Limb (tissue), 2 donors: ENCODE results near the gene NAV1.
"Not testable (repeated sequence)": the region's sequence is repeated elsewhere in the genome, so short reads cannot be mapped to it uniquely, and the experiment has no call there.

Experiments
- DNase-seq, 2 donors: peaks; one replicate each; pipeline ENCODE4 v3.0.0-alpha.2; 2016; ENCODE audit errors: extremely low spot score in 2 of 2

NAV1 gene

GRCh38 chr1:201504179-201504631 is 34.7 kb upstream of the NAV1 start:
- DNase-seq, result no peak

- DNase-seq, result no peak
Observed at GRCh38 chr1:201504799-201505502, 34.0 kb upstream of the NAV1 start.

- DNase-seq, result no peak
Observed at GRCh38 chr1:201505503-201505890, 33.4 kb upstream of the NAV1 start.

DNA sequence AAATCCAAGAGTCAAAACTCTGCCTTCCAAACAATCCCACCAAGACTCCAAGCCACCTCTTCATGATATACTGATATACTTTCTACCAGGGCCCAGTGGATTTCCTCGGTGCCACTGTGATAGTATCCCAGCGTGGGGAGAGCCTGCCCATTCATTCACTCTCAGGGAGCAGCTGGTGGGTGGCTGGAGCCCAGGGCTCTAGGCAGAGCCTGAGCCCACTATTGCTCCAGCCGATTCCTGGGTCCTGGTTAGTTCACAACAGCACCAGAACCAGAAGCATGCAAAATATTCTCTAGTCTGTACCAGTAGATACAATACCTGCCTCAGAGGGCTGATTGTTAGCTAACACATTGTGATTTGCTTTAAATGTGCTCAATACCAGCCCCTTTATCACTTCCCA is 32.8 kb upstream of the NAV1 start:
- DNase-seq, result no peak

DNA sequence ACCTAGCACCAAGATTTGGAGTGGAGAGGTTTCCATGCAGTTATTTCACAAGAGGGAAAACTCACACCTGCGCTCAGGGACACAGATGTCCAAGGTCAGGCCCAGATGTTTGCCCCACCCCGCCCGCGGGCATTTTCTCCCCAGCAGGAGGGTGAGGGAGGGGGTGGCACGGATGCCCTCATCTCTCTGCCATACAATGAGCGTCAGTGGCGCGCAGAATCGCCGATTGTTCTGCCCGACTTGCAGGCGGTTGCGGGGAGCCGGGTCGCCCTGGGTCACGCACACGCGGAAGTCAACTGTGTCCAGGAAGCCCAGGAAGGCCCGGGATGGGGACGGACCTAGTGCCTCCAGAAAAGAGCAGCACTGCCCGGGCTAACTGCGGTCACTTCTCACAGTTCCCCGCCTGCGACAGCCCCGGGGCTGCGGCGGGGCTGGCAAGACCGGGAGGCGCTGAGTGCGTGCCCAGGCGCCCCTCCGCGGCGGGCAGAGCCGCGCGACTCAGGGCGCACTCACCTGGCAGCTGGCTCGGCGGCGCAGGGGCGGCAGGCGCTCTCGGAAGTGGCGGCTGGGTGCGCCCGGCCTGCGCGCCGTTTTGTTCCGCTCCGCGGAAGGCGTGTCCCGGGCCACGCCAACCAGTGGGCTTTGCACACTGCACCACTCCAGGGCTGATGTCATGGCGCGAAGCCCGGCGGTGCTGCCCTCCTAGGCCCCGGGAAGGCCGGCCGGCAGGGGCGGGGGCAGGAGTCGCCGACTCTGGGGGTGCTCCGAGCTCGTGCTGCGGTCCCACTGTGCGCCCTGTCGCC is 32.2 kb upstream of the NAV1 start, which contains the start of gene CSRP1:
Gene CSRP1 (minus strand): TSS at position 567 of the 803 bp plus-strand sequence. CDS start 10,820 bp downstream, outside the sequence.
- peak; percentile 63 to 85 for DNase-seq

- no peak for DNase-seq
Observed at GRCh38 chr1:201507360-201507675, 31.6 kb upstream of the NAV1 start.

DNA sequence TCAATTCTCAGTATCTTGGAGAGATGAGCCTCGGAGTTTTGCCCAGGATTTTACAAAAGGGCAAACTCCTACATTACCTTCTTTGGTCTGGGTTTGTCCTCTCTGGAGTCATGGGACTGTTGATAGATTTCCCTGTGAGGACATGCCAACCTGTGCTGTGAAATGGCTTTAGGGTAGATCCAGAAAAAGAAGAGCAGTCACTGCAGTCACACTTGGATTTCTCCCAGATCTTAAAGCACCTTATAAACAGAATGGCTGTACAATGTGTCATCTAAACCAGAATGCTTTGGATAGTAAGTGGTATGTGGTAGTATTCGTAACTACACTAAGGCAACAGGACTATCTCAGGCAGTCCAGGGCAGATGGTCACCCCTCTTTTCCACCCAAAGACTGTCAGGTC is 30.1 kb upstream of the NAV1 start:
- DNase-seq, result no peak

DNA sequence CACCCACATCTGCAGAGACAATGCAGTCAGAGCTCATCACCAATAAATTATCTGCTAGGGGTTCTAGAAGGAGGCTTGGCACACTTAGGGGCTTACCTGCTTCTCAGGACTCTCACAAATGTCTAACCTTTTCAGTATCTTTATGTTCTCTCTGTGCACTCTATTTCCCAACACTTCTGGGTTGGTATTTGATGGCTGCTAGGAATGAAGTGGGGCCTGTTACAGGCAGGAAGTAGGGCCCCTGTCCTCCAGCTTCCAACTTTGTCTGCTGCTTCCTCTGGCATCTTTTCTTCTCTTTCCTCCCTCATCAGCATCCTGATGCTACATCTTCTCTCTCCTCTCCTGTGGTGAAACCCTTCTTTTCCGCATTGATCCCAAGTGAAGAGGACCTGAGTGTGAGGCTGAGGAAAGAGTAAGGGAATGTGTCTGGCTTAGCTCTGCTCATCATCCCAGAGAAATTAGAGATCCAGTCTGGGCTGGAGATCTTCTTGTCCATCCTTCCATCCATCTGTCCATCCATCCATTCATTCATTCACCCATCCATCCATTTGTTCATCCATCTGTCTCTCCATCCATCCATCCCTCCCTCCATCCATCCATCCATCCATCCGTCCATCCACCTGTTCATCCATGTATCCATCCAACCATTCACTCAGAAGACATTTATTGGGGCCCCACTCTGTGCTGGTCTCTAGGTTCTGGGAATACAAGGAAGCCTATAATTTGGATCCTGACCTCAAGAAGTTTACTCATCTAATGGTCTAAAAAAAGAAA is 29.1 kb upstream of the NAV1 start:
- no peak for DNase-seq

DNA sequence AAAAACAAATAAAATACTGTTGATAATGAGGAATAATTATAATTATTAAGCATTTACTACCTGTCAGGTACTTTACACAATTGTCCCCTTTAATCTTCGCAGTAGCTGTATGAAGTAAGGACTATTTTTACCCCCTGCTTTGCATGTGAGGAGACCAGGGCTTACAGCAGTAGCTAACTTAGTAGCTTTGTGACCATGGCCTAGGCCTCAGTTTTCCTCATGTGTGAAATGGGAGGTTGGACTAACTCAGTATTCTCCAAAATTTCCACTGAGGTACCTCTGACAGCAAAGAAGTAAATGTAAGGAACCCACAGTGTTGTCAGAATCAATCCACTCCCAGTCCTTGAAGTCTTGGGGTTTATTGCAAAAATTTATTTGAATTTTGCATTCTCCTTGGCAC is 28.2 kb upstream of the NAV1 start:
- DNase-seq, result no peak

DNA sequence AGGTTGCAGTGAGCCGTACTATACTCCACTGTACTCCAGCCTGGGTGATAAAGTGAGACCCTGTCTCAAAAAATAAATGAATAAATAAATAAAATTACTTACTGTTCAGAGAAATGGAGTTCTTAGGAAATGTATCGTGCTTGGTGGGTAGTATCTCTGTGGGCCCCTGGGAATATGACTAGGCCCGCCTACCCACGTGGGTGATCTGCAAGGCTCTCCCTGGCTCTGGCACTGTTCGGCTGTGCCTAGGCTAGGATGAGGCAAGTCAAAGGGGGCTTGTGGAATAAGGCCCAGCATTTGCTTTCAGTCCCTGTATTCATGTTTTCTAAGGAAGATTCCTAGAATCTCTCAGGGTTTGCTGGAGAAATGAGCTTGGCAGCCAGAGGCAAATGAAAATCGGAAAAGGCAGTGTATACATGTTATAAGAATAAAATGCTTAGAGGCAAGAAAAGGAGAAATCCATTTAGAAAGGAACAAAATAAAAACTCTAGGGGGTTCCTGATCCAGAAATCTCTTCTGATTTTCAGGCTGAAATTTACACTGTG is 27.5 kb upstream of the NAV1 start:
- DNase-seq, result no peak

DNA sequence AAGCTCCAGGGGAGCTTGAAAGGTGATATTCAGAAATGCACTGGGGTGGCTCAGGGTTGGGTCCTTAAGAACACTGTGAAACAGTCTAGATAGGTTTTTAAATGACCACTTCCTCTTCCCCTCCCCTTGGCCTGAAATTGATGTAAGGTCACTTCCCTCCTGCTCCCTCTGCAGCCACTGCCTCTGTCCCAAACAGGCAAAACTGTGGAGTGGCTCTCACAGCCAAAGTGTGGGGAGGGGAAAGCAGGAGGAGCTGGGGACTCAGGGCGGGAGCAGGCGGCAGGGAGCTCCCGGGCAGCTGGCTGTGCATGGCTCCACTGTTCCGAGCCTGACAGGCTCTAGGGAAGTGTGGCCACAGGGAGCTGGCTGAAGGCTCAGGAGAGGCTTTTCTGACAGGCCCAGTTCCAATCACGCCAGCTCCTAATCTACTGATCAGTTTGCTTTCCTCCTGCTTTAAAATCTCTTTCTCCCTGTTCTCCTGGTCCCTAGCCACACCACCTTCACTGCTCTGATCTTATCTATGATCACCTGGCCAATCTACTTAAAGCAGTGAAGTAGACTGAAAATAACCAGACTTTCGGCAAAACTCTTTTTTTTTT is 26.9 kb upstream of the NAV1 start:
- peak in 1 of 2 donors; percentile 55 for DNase-seq

DNA sequence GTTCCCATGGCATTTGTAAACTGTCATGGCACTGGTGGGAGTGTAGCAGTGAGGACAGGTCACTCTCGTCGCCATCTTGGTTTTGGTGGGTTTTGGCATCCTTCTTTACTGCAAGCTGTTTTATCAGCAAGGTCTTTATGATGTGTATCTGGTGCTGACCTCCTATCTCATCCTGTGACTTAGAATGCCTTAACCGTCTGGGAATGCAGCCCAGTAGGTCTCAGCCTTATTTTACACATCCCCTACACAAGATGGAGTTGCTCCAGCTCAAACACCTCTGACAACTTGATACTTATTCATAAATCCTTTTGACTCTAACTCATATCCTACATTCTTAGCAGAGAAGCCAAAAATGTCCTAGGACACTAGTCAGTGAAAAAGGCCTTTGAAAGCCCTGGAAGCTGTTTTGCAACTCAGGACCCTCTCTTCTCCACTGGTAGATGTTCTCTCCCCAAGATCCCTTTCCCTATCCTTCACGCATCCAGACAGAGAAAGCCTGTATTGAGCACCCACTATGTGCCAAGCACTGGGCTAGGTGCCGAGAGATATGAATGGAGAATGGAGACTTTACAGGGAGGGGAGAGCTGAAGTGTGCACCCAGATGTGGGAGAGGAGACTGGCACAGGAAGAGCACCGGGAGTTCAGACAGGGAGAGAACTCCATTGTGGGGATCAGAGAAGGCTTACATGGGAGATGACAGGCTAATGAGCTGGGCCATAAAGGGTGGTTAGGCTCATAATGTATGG is 25.3 kb upstream of the NAV1 start:
- DNase-seq, result no peak

- no peak for DNase-seq
Observed at GRCh38 chr1:201514466-201514865, 24.5 kb upstream of the NAV1 start.

DNA sequence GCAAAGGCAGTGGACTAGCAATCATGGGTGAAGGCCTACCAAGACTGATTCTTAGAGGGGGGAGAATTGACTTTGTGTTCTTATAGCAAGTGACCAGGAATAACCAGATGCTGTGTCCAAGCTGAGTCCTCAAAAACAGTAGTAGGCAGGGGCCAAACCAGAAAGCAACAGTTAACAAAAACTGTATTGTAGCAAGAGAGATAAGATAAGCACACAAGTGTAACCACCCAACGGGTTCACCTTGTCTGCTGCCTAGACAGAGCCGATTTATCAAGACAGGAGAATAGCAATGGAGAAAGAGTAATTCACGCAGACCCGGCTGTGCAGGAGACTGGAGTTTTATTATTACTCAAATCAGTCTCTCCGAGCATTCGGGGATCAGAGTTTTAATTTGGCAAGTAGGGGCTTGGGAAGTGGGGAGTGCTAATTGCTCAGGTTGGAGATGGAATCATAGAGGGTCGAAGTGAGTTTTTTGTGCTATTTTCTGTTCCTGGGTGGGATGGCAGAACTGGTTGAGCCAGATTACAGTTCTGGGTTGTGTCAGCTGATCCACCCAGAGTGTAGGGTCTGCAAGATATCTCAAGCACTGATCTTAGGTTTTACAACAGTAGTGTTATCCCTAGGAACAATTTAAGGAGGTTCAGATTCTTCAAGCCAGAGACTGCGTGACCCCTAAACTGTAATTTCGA is 23.7 kb upstream of the NAV1 start:
- no peak for DNase-seq

- DNase-seq, result no peak
Observed at GRCh38 chr1:201515895-201516294, 23.0 kb upstream of the NAV1 start.

DNA sequence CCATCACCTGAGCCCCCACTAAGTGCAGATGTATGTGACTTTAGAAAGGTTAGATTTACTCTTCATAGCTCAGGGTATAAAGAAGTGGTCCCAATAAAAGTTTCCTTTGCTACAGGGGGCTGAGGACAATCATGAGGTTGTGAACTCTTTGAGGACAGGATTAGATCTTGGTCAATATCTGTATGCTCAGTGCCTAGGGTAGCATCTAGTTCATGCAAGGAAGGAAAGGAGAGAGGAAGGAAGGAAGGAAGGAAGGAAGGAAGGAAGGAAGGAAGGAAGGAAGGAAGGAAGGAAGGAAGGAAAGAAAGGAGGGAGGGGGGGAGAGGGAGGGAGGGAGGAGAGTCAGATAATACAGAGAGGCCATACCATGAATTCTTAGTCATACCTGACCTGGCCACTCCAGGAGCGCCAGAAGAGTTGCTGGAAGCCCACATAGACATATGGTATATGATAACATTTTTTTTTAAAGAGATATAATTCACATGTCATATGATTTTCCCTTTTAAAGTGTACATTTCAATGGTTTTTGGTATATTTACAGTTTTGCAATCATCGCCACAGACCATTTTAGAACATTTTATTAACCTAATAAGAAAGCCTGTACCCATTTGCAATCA is 22.3 kb upstream of the NAV1 start:
- no peak for DNase-seq

DNA sequence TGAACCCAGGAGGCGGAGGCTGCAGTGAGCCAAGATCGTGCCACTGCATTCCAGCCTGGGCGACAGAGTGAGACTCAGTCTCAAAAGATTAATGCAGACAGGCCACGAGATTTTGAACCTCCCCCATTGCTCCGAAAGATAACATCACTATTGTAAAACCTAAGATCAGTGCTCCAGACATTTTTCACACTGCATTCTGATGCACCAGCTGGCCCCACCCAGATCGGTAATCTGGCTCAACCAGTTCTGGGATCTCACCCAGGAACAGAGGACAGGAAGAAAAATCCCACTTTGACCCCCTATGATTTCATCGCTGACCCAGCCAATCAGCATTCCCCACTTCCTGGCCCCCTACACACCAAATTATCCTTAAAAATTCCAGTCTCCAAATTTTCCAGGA is 21.3 kb upstream of the NAV1 start:
- no peak for DNase-seq

DNA sequence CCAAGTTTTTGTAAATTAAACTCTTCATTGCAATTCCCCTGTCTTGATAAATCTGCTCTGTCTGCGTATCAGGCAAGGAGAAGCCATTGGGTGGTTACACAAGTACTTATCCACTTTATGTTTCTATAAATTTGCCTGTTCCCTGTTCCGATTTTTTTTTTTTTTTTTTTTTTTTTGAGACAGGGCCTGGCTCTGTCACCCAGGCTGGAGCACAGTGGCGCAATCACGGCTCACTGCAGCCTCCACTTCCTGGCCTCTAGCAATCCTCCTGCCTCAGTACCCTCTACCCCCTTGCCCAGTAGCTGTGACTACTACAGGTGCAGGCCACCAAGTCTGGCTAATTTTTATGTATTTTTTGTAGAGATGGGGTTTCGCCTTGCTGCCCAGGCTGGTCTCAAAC is 20.9 kb upstream of the NAV1 start:
- no peak for DNase-seq

GRCh38 chr1:201520046-201520575 is 18.8 kb upstream of the NAV1 start:
- DNase-seq, result not testable (repeated sequence)
